Adrenal gland (tissue), 12 donors: ENCODE data around the gene RNF8. TPM values are rescaled to one million over a fixed set of nuclear protein-coding genes. Genes with fewer than 3 reads are reported as not detected.

Experiments used
- DNase-seq, 7 donors: peaks; one replicate each; pipeline ENCODE4 v3.0.0-alpha.2; 2019 to 2020
- H3K27ac ChIP-seq, 5 donors: fragments of 200-600 bp; sonication (generic) in 4 of 5; 1 replicate in 3 of 5; 2 replicates in 2 of 5; pipeline versions ENCODE4 v1.5.1 to v1.8.0; 2016 to 2020; ENCODE audit warnings: mild to moderate bottlenecking in 1 of 5
- H3K27me3 ChIP-seq: fragments of 200-600 bp; 2 replicates; pipeline ENCODE4 v1.8.0; 2021
- H3K36me3 ChIP-seq, 2 donors: fragments of 200-600 bp; replicated peaks in 1 of 2; 1 replicate in 1 of 2; 2 replicates in 1 of 2; pipeline versions ENCODE4 v1.5.1 to v1.8.0; 2018 to 2022
- H3K4me1 ChIP-seq, 2 donors: fragments of 200-600 bp; replicated peaks in 1 of 2; 1 replicate in 1 of 2; 2 replicates in 1 of 2; pipeline versions ENCODE4 v1.5.1 to v1.8.0; 2018 to 2021
- H3K4me3 ChIP-seq, 4 donors: fragments of 200-600 bp; sonication (generic) in 3 of 4; one replicate each; pipeline ENCODE4 v1.5.1; 2016 to 2018
- H3K9me3 ChIP-seq, 3 donors: fragments of 200-600 bp; sonication (generic) in 1 of 3; replicated peaks in 1 of 3; 1 replicate in 2 of 3; 2 replicates in 1 of 3; pipeline versions ENCODE4 v1.5.1 to v1.8.0; 2016 to 2021
- CTCF ChIP-seq, 6 experiments: fragments of 450-650 bp in 4 of 6; fragments of 200-600 bp in 2 of 6; sonication (generic) in 1 of 6; IDR thresholded peaks; 1 replicate in 5 of 6; 2 replicates in 1 of 6; pipeline versions ENCODE4 v1.5.1 to v1.8.0; 2016 to 2021; ENCODE audit warnings: antibody characterized with exemption in 6 of 6, mild to moderate bottlenecking in 2 of 6, moderate library complexity in 1 of 6
- POLR2A ChIP-seq, 2 donors: fragments of 450-650 bp; IDR thresholded peaks; one replicate each; pipeline ENCODE4 v1.6.1; 2017; ENCODE audit warnings: antibody characterized with exemption in 2 of 2, mild to moderate bottlenecking in 2 of 2, moderate library complexity in 1 of 2
- WGBS, 4 donors: extraction: QIAGEN DNeasy Blood & Tissue Kit in 2 of 4; methylation state at CpG; one replicate each; pipeline versions ENCODE4 v1.1.5 to v1.1.7; 2013 to 2017; 5-methylcytosine and 5-hydroxymethylcytosine counted together
- intact Hi-C, 2 donors: fragments of 100-400 bp; cut with DNase I; formaldehyde crosslinking; loops; one replicate each; pipeline versions ENCODE4 v1.14.1 to v1.15.0; 2022 to 2023
- polyA plus RNA-seq, 3 donors: library from polyadenylated mRNA; stranded (reverse); fragments of 200-250 nt in 2 of 3; fragments of 350-450 nt in 1 of 3; fragmentation: Illumina TruSeq in 1 of 3; extraction: RNeasy Lipid Tissue Mini Kit (QIAGEN cat#74804) in 1 of 3; gene quantifications; one replicate each; pipeline ENCODE4 v1.2.3, GENCODE V29; 2013 to 2014
- total RNA-seq, 9 donors: library from RNA; depleted of rRNA in 4 of 9; stranded (reverse); fragments of >200 nt in 4 of 9; fragments of 120-200 nt in 1 of 9; fragmentation: NEBNext Ultra II Directional in 1 of 9; extraction: Animal tissue kit (Norgen Biotek cat#: 25700) in 1 of 9; gene quantifications; one replicate each; pipeline versions ENCODE4 v1.1.0 to v1.2.4, GENCODE V29; 2013 to 2023
- donor health status: healthy with polysubstance abuse.
- donor health status: Bipolar disorder and iron deficiency.
- donor health status: DM: yes; HTN: yes; CAD: no.
- donor health status: DM: no; HTN: no; CAD: no.
- donor health status: DM: no; HTN: no; CAD: no.
- donor health status: DM: yes; HTN: yes; CAD: no.

The RNF8 gene
- total and polyA plus RNA-seq, 12 donors: 13.1 to 54.6 (median 20.6) TPM

- no peak overlapping the region for H3K27ac ChIP-seq
- WGBS, 4 donors: 93 to 100% (median 95%) methylated on average over 3 of the region's 3 CpGs
These were observed 13.1 kb downstream of the RNF8 start for GRCh38 chr6:37366910-37367309.

GRCh38 chr6:37368961-37369320, 15.2 kb downstream of the RNF8 start:
- H3K36me3 ChIP-seq: peaks cover 0 to 17% of the 10 kb centered on the region in 2 donors
- no peak overlapping the region for H3K4me3 ChIP-seq
- WGBS, 4 donors: 80 to 87% (median 81%) methylated on average over 1 of the region's 1 CpG
- no peaks in the 10 kb centered on the region for H3K9me3 ChIP-seq
- peaks cover 3% of the 10 kb centered on the region in 2 donors for H3K4me1 ChIP-seq
- no peaks in the 10 kb centered on the region for H3K27me3 ChIP-seq
- intact Hi-C loops: no loop called here
- H3K27ac ChIP-seq: no peak overlapping the region
- TF ChIP-seq POLR2A (IDR thresholded peaks at IDR 0.05) (no peak), CTCF (IDR thresholded peaks at IDR 0.05) (no peak)
- no peak for DNase-seq

More at GRCh38 chr6:37366910-37367309, 13.1 kb downstream of the RNF8 start:
- peaks cover 3% of the 10 kb centered on the region in 2 donors for H3K4me1 ChIP-seq
- H3K9me3 ChIP-seq: no peaks in the 10 kb centered on the region
- H3K4me3 ChIP-seq: no peak overlapping the region
- DNase-seq: no peak
- no peaks in the 10 kb centered on the region for H3K27me3 ChIP-seq
- peaks cover 0 to 16% of the 10 kb centered on the region in 2 donors for H3K36me3 ChIP-seq
- intact Hi-C loops: no loop called here
- TF ChIP-seq POLR2A (IDR thresholded peaks at IDR 0.05) (no peak), CTCF (IDR thresholded peaks at IDR 0.05) (no peak)

- Histone ChIP-seq H3K4me3 (no peak overlapping the region), H3K27me3 (no peaks in the 10 kb centered on the region), H3K36me3 (peaks cover 0 to 18% of the 10 kb centered on the region in 2 donors), H3K27ac (no peak overlapping the region), H3K4me1 (peaks cover 3% of the 10 kb centered on the region in 2 donors), H3K9me3 (no peaks in the 10 kb centered on the region)
- peak in 1 of 7 donors; percentile 10 for DNase-seq
- 54 to 67% (median 56%) methylated on average over 1 of the region's 1 CpG for whole genome bisulfite sequencing, 4 donors
- intact Hi-C loops: loop anchor here in 1 of 2 donors (10.0 kb wide), 1 partner anchor 195 kb away; no protein-coding TSS in a partner anchor
- no peak for TF ChIP-seq CTCF (IDR thresholded peaks at IDR 0.05)
- no peak for TF ChIP-seq POLR2A (IDR thresholded peaks at IDR 0.05)
These were observed 15.8 kb downstream of the RNF8 start for GRCh38 chr6:37369321-37370201.

GRCh38 chr6:37371154-37372083, 17.6 kb downstream of the RNF8 start:
- Histone ChIP-seq H3K36me3 (peaks cover 0 to 26% of the 10 kb centered on the region in 2 donors), H3K4me3 (no peak overlapping the region), H3K9me3 (no peaks in the 10 kb centered on the region), H3K4me1 (peaks cover 0 to 3% of the 10 kb centered on the region in 2 donors), H3K27me3 (no peaks in the 10 kb centered on the region), H3K27ac (no peak overlapping the region)
- no peak for DNase-seq
- 86 to 97% (median 91%) methylated on average over 4 of the region's 4 CpGs for WGBS, 4 donors
- no peak for TF ChIP-seq POLR2A (IDR thresholded peaks at IDR 0.05)
- no peak for TF ChIP-seq CTCF (IDR thresholded peaks at IDR 0.05)
- intact Hi-C loops: loop anchor here in 1 of 2 donors (10.0 kb wide), 1 partner anchor 193 kb away; no protein-coding TSS in a partner anchor
